ENCODE data around the gene AWAT2. TPM values are rescaled to one million over a fixed set of nuclear protein-coding genes. Genes with fewer than 3 reads are reported as not detected.

AWAT2 gene
- total and polyA plus RNA-seq, 2 donors (not counting 1 experiment from before 2014, with no cell fraction given): not detected

DNA sequence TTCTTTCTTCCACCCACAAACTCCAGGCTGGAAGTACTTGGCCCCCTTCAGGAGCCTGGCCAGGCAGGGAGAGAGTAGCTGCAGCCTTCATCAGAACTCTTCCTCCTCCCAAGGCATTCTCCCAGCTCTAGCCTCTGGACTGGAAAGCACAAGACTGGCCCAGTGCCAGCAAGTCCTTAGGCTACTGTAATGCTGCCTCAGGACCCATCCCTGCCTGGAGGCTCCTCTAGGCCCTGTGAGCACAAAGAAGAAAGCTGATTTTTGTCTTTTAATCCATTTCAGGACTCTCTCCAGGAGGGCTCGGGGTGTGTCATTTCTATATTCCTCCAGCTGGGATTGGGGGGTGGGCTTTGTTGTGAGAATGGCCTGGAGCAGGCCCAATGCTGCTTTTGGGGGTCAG, 10.8 kb downstream of the AWAT2 start:
- H3K9ac ChIP-seq (ENCODE audit: low read length): no peak overlapping the region
- ChIA-PET CTCF (no interaction called here), POLR2A (no interaction called here)
- TF ChIP-seq EZH2 (IDR thresholded peaks at IDR 0.05; ENCODE audit: borderline replicate concordance, insufficient read depth, low read depth, low read length, poor library complexity, severe bottlenecking): no peak
- TF ChIP-seq, protein P1, sequence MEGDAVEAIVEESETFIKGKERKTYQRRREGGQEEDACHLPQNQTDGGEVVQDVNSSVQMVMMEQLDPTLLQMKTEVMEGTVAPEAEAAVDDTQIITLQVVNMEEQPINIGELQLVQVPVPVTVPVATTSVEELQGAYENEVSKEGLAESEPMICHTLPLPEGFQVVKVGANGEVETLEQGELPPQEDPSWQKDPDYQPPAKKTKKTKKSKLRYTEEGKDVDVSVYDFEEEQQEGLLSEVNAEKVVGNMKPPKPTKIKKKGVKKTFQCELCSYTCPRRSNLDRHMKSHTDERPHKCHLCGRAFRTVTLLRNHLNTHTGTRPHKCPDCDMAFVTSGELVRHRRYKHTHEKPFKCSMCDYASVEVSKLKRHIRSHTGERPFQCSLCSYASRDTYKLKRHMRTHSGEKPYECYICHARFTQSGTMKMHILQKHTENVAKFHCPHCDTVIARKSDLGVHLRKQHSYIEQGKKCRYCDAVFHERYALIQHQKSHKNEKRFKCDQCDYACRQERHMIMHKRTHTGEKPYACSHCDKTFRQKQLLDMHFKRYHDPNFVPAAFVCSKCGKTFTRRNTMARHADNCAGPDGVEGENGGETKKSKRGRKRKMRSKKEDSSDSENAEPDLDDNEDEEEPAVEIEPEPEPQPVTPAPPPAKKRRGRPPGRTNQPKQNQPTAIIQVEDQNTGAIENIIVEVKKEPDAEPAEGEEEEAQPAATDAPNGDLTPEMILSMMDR (IDR thresholded peaks at IDR 0.05): no peak
- H3K27ac ChIP-seq (ENCODE audit: low read length in 2 of 2): no peak overlapping the region
- no peaks in the 10 kb centered on the region for H3K4me1 ChIP-seq (ENCODE audit: control insufficient read depth in 2 of 2, insufficient read depth in 2 of 2, low read length in 2 of 2)
- no peak overlapping the region for H3K4me3 Mint-ChIP-seq
- no peaks in the 10 kb centered on the region for H3K36me3 ChIP-seq (replicated peaks in 1 of 2; ENCODE audit: control extremely low read depth in 1 of 2, control insufficient read depth in 1 of 2, extremely low read depth in 1 of 2, insufficient read depth in 2 of 2, low read length in 1 of 2)
- DNase-seq: no peak
- H3K4me3 ChIP-seq (ENCODE audit: control extremely low read depth in 1 of 5, extremely low read depth in 1 of 5, insufficient read depth in 1 of 5, low read depth in 2 of 5, low read length in 4 of 5): no peak overlapping the region
- intact Hi-C loops (cut with micrococcal nuclease): no loop called here
- no peak for ATAC-seq (ENCODE audit: low read depth)
- H4K20me1 ChIP-seq (ENCODE audit: control insufficient read depth, insufficient read depth, low read length, poor library complexity, severe bottlenecking): no peaks in the 10 kb centered on the region
- no peak overlapping the region for H3K27ac Mint-ChIP-seq
- H3K9me3 ChIP-seq (ENCODE audit: control extremely low read depth in 1 of 3, control insufficient read depth in 2 of 3, insufficient read depth in 1 of 3, low read length in 2 of 3): no peaks in the 10 kb centered on the region
- no peaks in the 10 kb centered on the region for H3K79me2 ChIP-seq (ENCODE audit: control insufficient read depth, insufficient read depth, low read length)
- no peaks in the 10 kb centered on the region for H3K9me3 Mint-ChIP-seq (ENCODE audit: insufficient read depth)
- H3K4me1 Mint-ChIP-seq: no peaks in the 10 kb centered on the region
- H3K27me3 ChIP-seq (replicated peaks in 1 of 4; ENCODE audit: control extremely low read depth in 1 of 4, control insufficient read depth in 3 of 4, insufficient read depth in 4 of 4, low read length in 3 of 4): no peaks in the 10 kb centered on the region
- H3K4me2 ChIP-seq (replicated peaks; ENCODE audit: low read depth, low read length, poor library complexity, severe bottlenecking): no peak overlapping the region
- no CpG with 5 or more reads among the region's 1 CpG for WGBS (ENCODE audit: insufficient coverage)
- H2AFZ ChIP-seq (ENCODE audit: insufficient read depth, low read depth, low read length, poor library complexity, severe bottlenecking): no peak overlapping the region
- H3K27me3 Mint-ChIP-seq: no peaks in the 10 kb centered on the region

DNA sequence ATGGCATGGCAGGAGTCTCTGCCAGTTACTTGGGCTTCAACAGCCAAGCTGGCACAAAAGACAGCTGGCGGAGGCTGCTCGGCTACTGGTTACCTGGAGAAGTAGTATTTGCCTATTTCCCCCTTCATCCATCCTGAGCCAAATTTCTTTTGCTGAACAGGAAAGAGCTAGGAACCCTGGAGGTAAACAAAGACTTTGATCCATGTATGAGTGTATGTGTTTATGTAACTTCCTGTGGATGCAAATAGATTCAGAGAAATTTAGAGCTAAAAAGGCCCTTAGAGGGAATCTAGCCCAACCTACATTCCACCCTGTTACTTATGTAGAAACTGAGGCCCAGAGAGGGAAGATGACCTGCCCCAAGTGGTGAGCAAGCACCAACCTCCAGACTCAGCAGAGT, 11.2 kb downstream of the AWAT2 start:
- Histone ChIP-seq H3K27me3 (replicated peaks in 1 of 4; ENCODE audit: control extremely low read depth in 1 of 4, control insufficient read depth in 3 of 4, insufficient read depth in 4 of 4, low read length in 3 of 4) (no peaks in the 10 kb centered on the region), H3K4me2 (replicated peaks; ENCODE audit: low read depth, low read length, poor library complexity, severe bottlenecking) (no peak overlapping the region), H2AFZ (ENCODE audit: insufficient read depth, low read depth, low read length, poor library complexity, severe bottlenecking) (no peak overlapping the region), H3K4me3 (ENCODE audit: control extremely low read depth in 1 of 5, extremely low read depth in 1 of 5, insufficient read depth in 1 of 5, low read depth in 2 of 5, low read length in 4 of 5) (no peak overlapping the region), H4K20me1 (ENCODE audit: control insufficient read depth, insufficient read depth, low read length, poor library complexity, severe bottlenecking) (no peaks in the 10 kb centered on the region), H3K9ac (ENCODE audit: low read length) (no peak overlapping the region), H3K4me1 (ENCODE audit: control insufficient read depth in 2 of 2, insufficient read depth in 2 of 2, low read length in 2 of 2) (no peaks in the 10 kb centered on the region), H3K79me2 (ENCODE audit: control insufficient read depth, insufficient read depth, low read length) (no peaks in the 10 kb centered on the region), H3K27ac (ENCODE audit: low read length in 2 of 2) (no peak overlapping the region), H3K36me3 (replicated peaks in 1 of 2; ENCODE audit: control extremely low read depth in 1 of 2, control insufficient read depth in 1 of 2, extremely low read depth in 1 of 2, insufficient read depth in 2 of 2, low read length in 1 of 2) (no peaks in the 10 kb centered on the region), H3K9me3 (ENCODE audit: control extremely low read depth in 1 of 3, control insufficient read depth in 2 of 3, insufficient read depth in 1 of 3, low read length in 2 of 3) (no peaks in the 10 kb centered on the region)
- no peak for ATAC-seq (ENCODE audit: low read depth)
- no peak for DNase-seq
- no CpG with 5 or more reads among the region's 2 CpGs for WGBS (ENCODE audit: insufficient coverage)
- no peak overlapping the region for H3K4me3 Mint-ChIP-seq
- no peaks in the 10 kb centered on the region for H3K27me3 Mint-ChIP-seq
- no peaks in the 10 kb centered on the region for H3K4me1 Mint-ChIP-seq
- ChIA-PET CTCF (no interaction called here), POLR2A (no interaction called here)
- TF ChIP-seq EZH2 (IDR thresholded peaks at IDR 0.05; ENCODE audit: borderline replicate concordance, insufficient read depth, low read depth, low read length, poor library complexity, severe bottlenecking): no peak
- TF ChIP-seq, protein P1 (IDR thresholded peaks at IDR 0.05): no peak
- no peaks in the 10 kb centered on the region for H3K9me3 Mint-ChIP-seq (ENCODE audit: insufficient read depth)
- intact Hi-C loops (cut with micrococcal nuclease): no loop called here
- H3K27ac Mint-ChIP-seq: no peak overlapping the region
